Hippocampal formation (tissue), 2 donors: Measurements from ENCODE around the gene STARD5.

ENCODE experiments used
- DNase-seq, 2 donors: peaks; one replicate each; lab custom pipeline; 2025; lab: John Stamatoyannopoulos, UW

Gene STARD5

GRCh38 chr15:81292523-81293001, 31.4 kb downstream of the STARD5 start:
- no peak for DNase-seq

- no peak for DNase-seq
Observed at GRCh38 chr15:81291916-81292522, 31.9 kb downstream of the STARD5 start.

DNA sequence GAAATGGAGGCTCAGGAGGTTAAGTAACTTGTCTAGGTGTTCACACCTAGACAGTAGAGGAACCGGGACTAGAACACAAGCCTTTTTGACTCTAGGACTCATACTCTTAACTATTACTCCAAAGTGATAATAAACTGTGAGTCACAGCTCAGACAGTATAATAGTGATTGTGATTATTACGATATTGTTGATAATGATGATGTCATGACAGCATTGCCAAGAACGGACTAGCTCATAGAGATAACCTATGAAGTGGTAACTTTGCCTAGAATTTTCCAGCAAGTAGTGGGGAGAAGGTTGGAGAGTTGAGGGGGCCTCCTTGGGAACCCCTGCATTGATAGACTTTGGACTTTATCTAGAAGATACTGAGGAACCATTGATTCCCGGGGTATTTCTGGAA, 34.0 kb downstream of the STARD5 start:
- no peak for DNase-seq

DNA sequence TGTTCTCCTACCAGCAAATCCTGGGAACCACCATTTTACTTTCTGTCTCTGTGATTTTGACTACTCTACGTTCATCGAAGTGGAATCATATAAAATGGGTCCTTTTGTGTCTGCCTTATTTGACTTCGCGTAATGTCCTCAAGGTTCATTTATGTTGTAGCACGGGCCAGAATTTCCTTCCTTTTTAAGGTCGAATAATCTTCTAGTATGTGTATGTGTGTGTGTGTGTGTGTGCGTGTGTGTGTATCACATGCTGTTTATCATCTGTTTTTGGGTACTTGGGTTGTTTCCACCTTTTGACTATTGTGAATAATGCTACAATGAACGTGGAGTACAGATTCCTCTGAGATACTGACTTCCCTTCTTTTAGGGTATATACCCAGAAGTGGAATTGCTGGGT, 35.3 kb downstream of the STARD5 start:
- no peak for DNase-seq

GRCh38 chr15:81288040-81288439, 35.9 kb downstream of the STARD5 start:
- no peak for DNase-seq

GRCh38 chr15:81286621-81287121, 37.3 kb downstream of the STARD5 start:
- DNase-seq = no peak

GRCh38 chr15:81285461-81285860, 38.5 kb downstream of the STARD5 start:
- no peak for DNase-seq

DNA sequence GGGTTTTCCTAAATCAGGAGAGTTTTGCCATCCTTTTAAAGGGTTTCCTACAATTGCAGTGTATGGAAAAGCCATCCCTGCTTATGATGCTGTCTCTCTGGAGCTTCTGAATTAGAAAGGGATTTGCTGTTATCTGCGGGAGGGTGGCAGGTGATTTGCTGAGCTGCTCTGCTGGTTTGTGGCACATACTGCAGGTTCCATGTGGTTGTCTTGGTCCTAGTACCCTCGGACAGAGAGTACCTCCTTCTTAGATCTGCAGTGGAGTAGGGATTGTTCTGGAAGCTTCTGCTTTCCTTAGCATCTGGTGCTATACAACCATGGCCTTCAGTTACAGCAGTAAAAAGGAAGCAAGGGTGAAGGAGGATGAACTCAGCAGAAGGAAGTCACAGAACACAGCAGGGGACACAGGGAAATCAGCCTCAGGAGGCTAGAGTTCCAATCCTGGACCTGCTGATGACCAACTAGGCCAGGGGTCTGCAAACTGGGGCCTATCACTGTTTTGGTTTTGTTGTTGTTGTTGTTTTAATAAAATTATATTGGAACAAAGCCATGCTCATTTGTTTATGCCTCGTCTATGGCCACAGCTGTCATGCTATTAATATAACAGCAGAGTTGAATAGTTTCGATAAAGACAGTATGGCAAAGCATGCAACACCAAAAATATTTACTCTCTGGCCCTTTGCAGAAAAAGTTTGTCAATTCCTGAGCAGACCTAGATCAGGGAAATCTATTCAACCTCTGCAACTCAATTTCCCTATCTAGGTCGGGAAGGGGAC, 39.5 kb downstream of the STARD5 start:
- peak in 1 of 2 donors; percentile 6 for DNase-seq

- DNase-seq = no peak
Observed at GRCh38 chr15:81282911-81283310, 41.0 kb downstream of the STARD5 start.

DNA sequence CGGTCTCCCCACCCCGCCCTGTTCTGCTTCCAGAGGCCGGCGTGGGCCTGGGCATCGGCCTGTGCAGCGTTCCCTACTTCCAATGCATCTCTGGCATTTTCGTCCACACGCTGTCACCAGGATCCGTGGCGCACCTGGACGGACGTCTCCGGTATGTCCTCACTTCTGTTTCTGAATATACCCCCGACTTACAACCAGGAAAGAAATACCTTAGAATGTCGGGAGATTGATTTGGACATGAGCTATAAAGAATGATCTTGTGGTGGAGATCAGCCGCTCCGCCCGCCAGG, 41.4 kb downstream of the STARD5 start:
- no peak for DNase-seq

- DNase-seq = no peak
Observed at GRCh38 chr15:81281766-81282605, 42.0 kb downstream of the STARD5 start.

DNA sequence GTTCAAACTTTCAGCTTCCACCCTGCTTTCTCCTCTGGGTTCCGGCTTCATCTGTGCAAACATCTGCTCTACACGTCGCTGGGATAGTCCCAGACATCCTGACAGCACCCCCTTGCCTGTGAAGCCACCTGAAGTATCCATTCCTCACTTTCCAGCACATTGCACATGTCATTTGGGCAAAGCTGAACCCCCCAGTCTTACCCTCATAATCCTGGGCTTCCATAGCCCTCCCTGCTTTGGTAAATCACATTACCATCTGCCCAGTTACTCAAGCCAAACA, 42.5 kb downstream of the STARD5 start:
- no peak for DNase-seq

DNA sequence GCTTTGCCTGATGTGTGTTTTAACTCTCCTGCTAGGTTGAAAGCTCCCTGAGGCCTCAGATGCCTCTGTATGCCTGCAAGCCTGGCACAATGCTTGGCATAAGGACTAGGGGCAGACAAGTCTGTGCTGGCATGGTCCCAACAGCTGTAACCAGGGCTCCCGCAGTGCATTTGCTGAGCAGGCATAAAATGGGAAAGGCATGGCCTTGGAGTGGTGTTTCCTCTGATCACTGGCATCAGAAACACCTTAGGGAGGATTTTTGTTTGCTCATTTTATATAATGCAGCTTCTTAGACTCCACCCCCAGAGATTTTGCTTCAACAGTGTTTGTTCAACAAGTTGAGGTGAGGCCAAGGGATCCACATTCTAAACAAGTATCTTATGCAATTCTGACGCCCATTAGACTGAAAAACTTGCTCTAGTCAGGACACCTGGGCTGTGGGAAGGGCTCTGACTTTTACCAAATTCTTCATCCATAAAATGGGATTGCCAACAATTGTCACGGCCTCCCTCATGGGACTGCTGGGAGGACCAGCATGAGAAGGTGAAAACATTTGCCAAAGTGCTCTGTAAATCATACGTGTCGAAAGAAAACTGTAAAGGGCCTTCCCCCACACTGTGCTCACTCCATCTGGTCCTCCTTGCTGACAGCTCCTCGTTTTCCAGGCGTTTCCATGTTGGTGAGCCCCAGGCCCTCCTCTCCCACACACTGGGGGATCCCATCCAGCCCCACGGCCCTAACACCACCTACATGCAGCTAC, 43.1 kb downstream of the STARD5 start:
- no peak for DNase-seq

DNA sequence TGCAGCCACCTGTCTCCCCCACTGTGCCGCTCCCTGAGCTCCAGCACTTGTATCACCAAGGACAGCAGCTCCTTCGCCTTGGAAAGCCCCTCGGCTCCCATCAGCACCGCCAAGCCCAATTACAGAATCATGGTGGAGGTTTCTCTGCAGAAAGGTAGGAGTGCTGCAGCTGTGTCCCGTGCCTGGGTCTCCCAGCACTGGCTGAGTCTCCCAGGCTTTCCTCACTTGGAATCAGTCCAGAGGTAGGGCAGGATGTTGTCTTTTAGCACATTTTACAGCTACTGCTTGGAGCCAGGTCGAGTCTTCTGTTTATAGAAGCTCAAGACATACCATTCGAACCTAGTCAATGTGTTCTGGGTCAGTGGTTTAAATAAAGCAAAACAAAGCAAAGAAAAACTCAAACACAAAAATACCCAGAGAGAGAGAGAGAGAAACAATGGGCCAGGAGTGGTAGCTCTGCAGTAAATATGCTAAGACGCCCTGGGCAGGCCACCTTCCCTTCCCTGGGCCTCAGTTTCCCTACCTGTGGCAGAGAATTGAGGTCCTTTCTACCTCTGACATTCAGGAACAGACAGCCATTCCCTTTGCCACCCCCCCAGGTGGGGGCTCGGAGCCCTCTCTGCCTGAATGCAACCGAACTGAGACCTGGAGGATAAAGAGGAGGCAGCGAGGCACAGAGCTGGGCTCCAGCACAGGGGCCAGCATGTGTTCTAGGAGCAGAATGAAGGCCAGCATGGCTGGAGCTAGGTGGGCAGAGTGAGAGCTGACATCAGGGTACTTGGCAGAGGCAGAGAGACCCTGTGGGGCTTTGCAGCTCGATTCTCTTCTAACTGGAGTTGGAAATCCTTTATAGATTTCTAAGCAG, 44.1 kb downstream of the STARD5 start:
- no peak for DNase-seq

- no peak for DNase-seq
Observed at GRCh38 chr15:81278306-81279029, 45.5 kb downstream of the STARD5 start.

GRCh38 chr15:81277851-81278250, 46.1 kb downstream of the STARD5 start:
- no peak for DNase-seq

DNA sequence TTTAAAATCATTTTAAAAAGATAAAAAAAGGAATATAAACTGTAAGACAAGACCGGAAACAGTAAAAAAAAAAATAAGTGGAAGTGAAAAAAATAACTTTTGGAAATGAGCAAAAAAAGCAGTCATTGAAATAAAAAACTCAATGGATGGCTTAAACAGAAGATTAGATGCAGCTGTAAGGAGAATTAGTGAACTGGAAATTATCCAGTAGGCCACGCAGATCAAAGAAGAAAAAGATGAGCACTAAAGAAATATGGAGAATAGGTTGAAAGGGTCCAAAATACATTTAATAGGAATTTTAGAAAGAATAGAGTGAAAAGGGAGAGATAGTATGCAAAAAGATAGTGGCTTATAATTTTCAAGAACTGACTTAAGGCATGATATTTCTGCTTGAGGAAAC, 47.0 kb downstream of the STARD5 start:
- DNase-seq = no peak

- no peak for DNase-seq
Observed at GRCh38 chr15:81275711-81276392, 48.1 kb downstream of the STARD5 start.

- DNase-seq = peak; percentile 77 to 82
Observed at GRCh38 chr15:81274931-81275707, 48.8 kb downstream of the STARD5 start.
